Measurements from ENCODE around the gene ROBO3. TPM values are rescaled to one million over a fixed set of nuclear protein-coding genes. Genes with fewer than 3 reads are reported as not detected.

The ROBO3 gene
- total RNA-seq, 6 experiments from 2014 or later, result 0.80 to 3.6 (median 1.8) TPM

DNA sequence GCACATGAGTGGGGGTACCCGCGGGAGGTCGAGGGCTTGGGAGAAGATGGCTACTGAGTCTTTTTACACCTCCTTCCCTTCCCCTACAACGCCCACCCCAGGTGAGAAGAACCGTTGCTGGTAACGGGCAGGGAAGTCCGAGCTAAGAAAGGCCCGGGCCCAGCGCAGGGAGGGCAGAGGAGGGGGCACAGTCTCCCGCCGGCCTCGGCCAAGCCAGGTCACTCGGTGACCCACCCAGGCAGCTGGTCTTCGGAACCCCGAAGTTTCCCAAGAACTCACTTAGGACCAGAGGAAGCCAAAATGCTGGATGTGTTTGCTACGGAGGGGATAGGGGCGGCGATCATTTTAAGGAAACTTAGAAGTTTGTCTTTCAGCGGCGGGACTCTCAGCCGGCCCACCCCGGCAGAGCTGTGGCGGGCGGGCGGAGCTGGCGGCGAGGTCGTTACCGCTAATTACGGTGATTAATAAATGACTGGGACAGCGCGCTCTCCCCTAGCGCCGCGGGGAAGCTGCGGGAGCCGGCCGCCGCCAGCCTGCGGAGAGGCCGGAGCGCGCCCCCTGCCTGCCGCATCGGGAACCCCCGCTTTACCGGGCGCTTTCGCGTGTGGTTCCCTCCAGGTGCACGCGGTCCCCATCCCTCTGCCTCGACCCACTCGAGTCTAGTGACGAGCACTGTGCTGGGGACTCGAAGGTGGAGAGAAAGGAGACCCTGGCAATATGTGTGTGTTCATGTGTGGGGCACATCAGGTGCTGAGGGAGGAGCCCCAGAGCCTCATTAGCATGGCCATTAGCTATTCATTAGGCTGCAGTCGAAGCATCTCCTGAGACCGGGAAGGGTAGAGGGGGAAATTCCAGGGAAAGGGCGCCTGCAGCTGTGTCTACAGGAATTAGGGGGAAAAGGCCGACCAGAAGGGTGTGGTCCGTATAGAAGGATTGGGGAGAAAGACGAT, 945 bp downstream of the ROBO3 start:
- WGBS (ENCODE audit: insufficient coverage, low coverage, low lambda C conversion rate, missing lambda C conversion rate), result 7% methylated on average over 40 of the region's 62 CpGs
- Histone ChIP-seq H3K27ac (no peak overlapping the region), H3K27me3 (peaks cover 13 to 50% of the 10 kb centered on the region in 2 donors), H3K4me3 (peak overlapping the region in 1 of 3 donors; percentile 31), H3K4me1 (peaks cover 0 to 25% (median 3%) of the 10 kb centered on the region in 4 donors), H3K36me3 (no peaks in the 10 kb centered on the region), H3K9me3 (no peaks in the 10 kb centered on the region)
- peak; percentile 52 to 86 (median 76) for TF ChIP-seq CTCF (IDR thresholded peaks at IDR 0.05)
- TF ChIP-seq POLR2A (IDR thresholded peaks at IDR 0.05), result no peak
- intact Hi-C loops (cut with DNase I), result loop anchor here in 1 of 2 donors (10.0 kb wide), 1 partner anchor 221 kb away; no protein-coding TSS in a partner anchor
- DNase-seq (peak in 1 of 3 donors; percentile 50), ATAC-seq (peak; percentile 57 to 78 (median 72))

DNA sequence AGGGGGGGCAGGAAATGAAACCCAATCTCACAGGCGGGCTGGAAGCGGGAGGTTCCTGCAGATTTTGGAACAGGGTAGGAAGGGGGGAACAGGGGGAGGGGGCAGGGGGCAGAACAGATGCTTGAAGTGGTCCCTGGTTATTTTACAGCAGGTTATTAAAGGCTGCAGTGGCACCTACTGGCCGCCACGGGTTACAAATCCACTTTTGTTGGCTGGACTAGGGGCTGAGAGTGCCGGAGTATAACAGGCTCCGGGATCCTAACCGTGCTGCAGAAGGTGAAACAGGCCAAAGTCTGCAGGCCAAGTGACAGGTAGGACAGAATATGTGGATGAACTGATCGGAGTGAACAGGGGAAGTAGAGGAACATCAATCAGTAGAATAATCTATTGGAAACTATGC, 2.5 kb downstream of the ROBO3 start:
- peak in 1 of 3 donors; percentile 55 for DNase-seq

DNA sequence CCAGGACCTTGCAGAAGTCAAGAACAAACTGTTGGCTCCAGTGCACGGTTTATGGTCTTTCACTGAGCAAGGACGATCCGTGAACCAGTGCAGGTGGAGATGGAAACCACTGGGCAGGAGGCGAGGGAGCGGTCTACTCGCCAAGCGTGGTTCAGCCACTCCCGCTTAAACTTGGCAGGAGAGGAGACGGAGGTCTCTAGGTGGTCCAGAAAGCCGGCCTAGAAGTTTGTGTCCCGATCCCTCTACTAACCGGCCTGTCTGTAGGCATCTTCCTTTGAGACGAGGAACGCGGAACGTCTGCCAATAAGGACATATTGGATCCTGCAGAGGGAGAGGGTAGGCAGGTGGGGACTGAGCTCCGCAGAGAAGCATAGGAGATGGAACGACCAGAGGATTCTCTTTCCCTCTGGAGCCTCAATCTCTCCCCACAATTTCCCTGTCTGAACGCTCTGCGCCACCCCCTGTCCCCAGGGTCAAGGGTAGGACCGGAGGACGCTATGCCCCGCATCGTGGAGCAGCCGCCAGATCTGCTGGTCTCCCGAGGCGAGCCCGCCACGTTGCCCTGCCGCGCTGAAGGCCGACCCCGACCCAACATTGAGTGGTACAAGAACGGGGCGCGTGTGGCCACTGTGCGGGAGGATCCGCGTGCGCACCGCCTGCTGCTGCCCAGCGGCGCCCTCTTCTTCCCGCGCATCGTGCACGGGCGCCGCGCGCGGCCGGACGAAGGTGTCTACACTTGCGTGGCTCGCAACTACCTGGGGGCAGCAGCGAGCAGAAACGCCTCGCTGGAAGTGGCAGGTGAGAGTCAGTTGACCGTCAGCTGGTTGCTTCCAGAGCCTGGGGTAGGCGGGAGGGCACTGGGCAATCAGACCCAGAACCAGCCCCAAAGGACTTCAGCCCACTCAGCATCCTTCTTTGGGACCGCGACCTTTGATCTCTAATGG, 3.4 kb downstream of the ROBO3 start:
- ATAC-seq (no peak), DNase-seq (peak in 1 of 3 donors; percentile 51)
- TF ChIP-seq POLR2A (IDR thresholded peaks at IDR 0.05) (no peak), CTCF (IDR thresholded peaks at IDR 0.05) (no peak)
- no peak overlapping the region for H3K4me3 ChIP-seq
- 11% methylated on average over 12 of the region's 63 CpGs for WGBS (ENCODE audit: insufficient coverage, low coverage, low lambda C conversion rate, missing lambda C conversion rate)
- H3K9me3 ChIP-seq, result no peaks in the 10 kb centered on the region
- H3K27me3 ChIP-seq, result peaks cover 13 to 45% of the 10 kb centered on the region in 2 donors
- H3K4me1 ChIP-seq, result peaks cover 0 to 16% (median 0%) of the 10 kb centered on the region in 4 donors
- H3K36me3 ChIP-seq, result no peaks in the 10 kb centered on the region
- no peak overlapping the region for H3K27ac ChIP-seq
- intact Hi-C loops (cut with DNase I), result loop anchor here in 1 of 2 donors (10.0 kb wide), 1 partner anchor 224 kb away; no protein-coding TSS in a partner anchor

More for the DNA sequence above, 2.5 kb downstream of the ROBO3 start:
- no peaks in the 10 kb centered on the region for H3K36me3 ChIP-seq
- peaks cover 0 to 25% (median 3%) of the 10 kb centered on the region in 4 donors for H3K4me1 ChIP-seq
- peaks cover 13 to 50% of the 10 kb centered on the region in 2 donors for H3K27me3 ChIP-seq
- H3K27ac ChIP-seq, result no peak overlapping the region
- TF ChIP-seq CTCF (IDR thresholded peaks at IDR 0.05) (peak; percentile 17 to 50 (median 48)), POLR2A (IDR thresholded peaks at IDR 0.05) (no peak)
- 2% methylated on average over 8 of the region's 8 CpGs for WGBS (ENCODE audit: insufficient coverage, low coverage, low lambda C conversion rate, missing lambda C conversion rate)
- no peaks in the 10 kb centered on the region for H3K9me3 ChIP-seq
- peak; percentile 65 to 74 (median 70) for ATAC-seq
- H3K4me3 ChIP-seq, result no peak overlapping the region
- intact Hi-C loops (cut with DNase I), result loop anchor here in 1 of 2 donors (10.0 kb wide), 1 partner anchor 223 kb away; no protein-coding TSS in a partner anchor

DNA sequence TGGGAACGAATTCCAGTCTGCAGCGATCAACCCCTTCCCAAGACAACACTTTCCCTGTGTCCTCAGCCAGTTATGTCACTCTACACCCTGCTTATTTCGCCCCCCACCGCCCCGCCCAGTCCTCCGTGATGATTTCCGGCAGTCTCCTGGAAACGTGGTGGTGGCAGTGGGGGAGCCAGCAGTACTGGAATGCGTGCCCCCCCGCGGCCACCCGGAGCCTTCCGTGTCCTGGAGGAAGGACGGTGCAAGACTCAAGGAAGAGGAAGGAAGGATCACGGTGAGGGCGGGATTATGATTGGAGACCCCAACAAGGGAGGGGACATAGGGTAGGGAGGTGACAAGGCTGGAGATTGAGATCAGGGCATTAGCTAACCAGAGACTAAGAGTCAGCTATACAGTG, 4.1 kb downstream of the ROBO3 start:
- no peak for DNase-seq
- TF ChIP-seq POLR2A (IDR thresholded peaks at IDR 0.05) (no peak), CTCF (IDR thresholded peaks at IDR 0.05) (no peak)
- Histone ChIP-seq H3K4me1 (peaks cover 0 to 15% (median 0%) of the 10 kb centered on the region in 4 donors), H3K36me3 (no peaks in the 10 kb centered on the region), H3K27ac (no peak overlapping the region), H3K9me3 (no peaks in the 10 kb centered on the region), H3K27me3 (peaks cover 13 to 37% of the 10 kb centered on the region in 2 donors), H3K4me3 (no peak overlapping the region)
- no peak for ATAC-seq
- 2% methylated on average over 16 of the region's 16 CpGs for WGBS (ENCODE audit: insufficient coverage, low coverage, low lambda C conversion rate, missing lambda C conversion rate)
- intact Hi-C loops (cut with DNase I), result loop anchor here in 1 of 2 donors (10.0 kb wide), 1 partner anchor 225 kb away; no protein-coding TSS in a partner anchor
